Calu3 (cell line): ENCODE results near the gene FMO3. TPM values are rescaled to one million over a fixed set of nuclear protein-coding genes. Genes with fewer than 3 reads are reported as not detected.
A peak's percentile ranks its signal among the peaks of the same experiment; 100 is the strongest.

Experiments used
- BruUV-seq: library from RNA; stranded (reverse); fragments of 400-500 nt; replicated peaks from 2 replicates; lab custom pipeline; 2021; lab: Mats Ljungman, UMichigan
- CTCF ChIA-PET: fragments of 300-600 bp; sonication (Branson Sonifier 250); formaldehyde crosslinking; loops from one replicate; lab custom pipeline; 2022; ENCODE audit warnings: antibody characterized with exemption; lab: Charles Lee
- DNase-seq: peaks from one replicate; pipeline ENCODE4 v3.0.0; 2022
- H3K27ac Mint-ChIP-seq: one replicate; pipeline ENCODE4 v1.8.0; 2022; ENCODE audit warnings: mixed read lengths; ENCODE audit not compliant: unreplicated experiment
- H3K27me3 Mint-ChIP-seq: one replicate; pipeline ENCODE4 v1.8.0; 2022; ENCODE audit warnings: mixed read lengths; ENCODE audit not compliant: unreplicated experiment
- H3K36me3 Mint-ChIP-seq: one replicate; pipeline ENCODE4 v1.8.0; 2022; ENCODE audit warnings: mild to moderate bottlenecking, moderate library complexity, mixed read lengths; ENCODE audit not compliant: insufficient read depth, unreplicated experiment
- H3K4me1 Mint-ChIP-seq: one replicate; pipeline ENCODE4 v1.8.0; 2022; ENCODE audit warnings: mild to moderate bottlenecking, low read depth, mixed read lengths; ENCODE audit not compliant: unreplicated experiment
- H3K4me3 Mint-ChIP-seq: one replicate; pipeline ENCODE4 v1.8.0; 2022; ENCODE audit warnings: mild to moderate bottlenecking, low read depth, moderate library complexity, mixed read lengths; ENCODE audit not compliant: unreplicated experiment
- H3K9me3 Mint-ChIP-seq: one replicate; pipeline ENCODE4 v1.8.0; 2022; ENCODE audit warnings: low read depth, mixed read lengths; ENCODE audit not compliant: unreplicated experiment
- CTCF ChIP-seq: fragments of 200-600 bp; IDR thresholded peaks from one replicate; pipeline ENCODE4 v1.8.0; 2022; ENCODE audit warnings: antibody characterized with exemption; ENCODE audit not compliant: unreplicated experiment
- intact Hi-C: fragments of 100-400 bp; cut with micrococcal nuclease; formaldehyde crosslinking; loops from one replicate; pipeline ENCODE4 v1.10.0; 2022; ENCODE audit not compliant: unreplicated experiment
- total RNA-seq: library from RNA; stranded (reverse); gene quantifications from 2 replicates; pipeline ENCODE4 v1.2.3, GENCODE V29; 2022

Gene FMO3
- total RNA-seq, 1 experiment from 2014 or later, result not detected

DNA sequence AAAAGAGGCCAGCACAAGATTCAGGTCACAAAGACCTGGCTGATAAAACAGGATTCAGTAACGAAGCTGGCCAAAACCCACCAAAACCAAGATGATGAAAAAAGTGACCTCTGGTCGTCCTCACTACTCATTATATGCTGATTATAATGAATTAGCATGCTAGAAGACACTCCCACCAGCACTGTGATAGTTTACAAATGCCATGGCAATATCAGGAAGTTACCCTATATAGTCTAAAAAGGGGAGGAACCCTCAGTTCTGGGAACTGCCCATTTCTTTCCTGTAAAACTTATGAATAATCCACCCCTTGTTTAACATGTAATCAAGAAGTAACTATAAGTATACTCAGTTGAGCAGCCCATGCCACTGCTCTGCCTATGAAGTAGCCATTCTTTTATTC lies 68.4 kb downstream of the FMO3 start:
- Mint-ChIP-seq H3K36me3 (no peaks in the 10 kb centered on the region), H3K9me3 (peaks cover 5% of the 10 kb centered on the region), H3K27me3 (no peaks in the 10 kb centered on the region), H3K4me3 (no peak overlapping the region), H3K27ac (no peak overlapping the region), H3K4me1 (peaks cover 24% of the 10 kb centered on the region)
- TF ChIP-seq CTCF, result no peak
- CTCF ChIA-PET, result no interaction called here
- intact Hi-C loops, result no loop called here
- no peak for DNase-seq
- no TSS peak for BruUV-seq

GRCh38 chr1:171160211-171160610 lies 69.5 kb downstream of the FMO3 start:
- Mint-ChIP-seq H3K4me3 (no peak overlapping the region), H3K27ac (peak overlapping the region; percentile 74)

GRCh38 chr1:171160639-171161354 lies 70.1 kb downstream of the FMO3 start:
- H3K27ac Mint-ChIP-seq, result peak overlapping the region; percentile 74
- DNase-seq, result no peak
- no peaks in the 10 kb centered on the region for H3K27me3 Mint-ChIP-seq
- intact Hi-C loops, result no loop called here
- CTCF ChIA-PET, result no interaction called here
- peaks cover 5% of the 10 kb centered on the region for H3K9me3 Mint-ChIP-seq
- H3K4me3 Mint-ChIP-seq, result no peak overlapping the region
- H3K36me3 Mint-ChIP-seq, result no peaks in the 10 kb centered on the region
- BruUV-seq, result no TSS peak
- H3K4me1 Mint-ChIP-seq, result peaks cover 24% of the 10 kb centered on the region
- TF ChIP-seq CTCF, result no peak

More at GRCh38 chr1:171160211-171160610, 69.5 kb downstream of the FMO3 start:
- H3K9me3 Mint-ChIP-seq, result peaks cover 5% of the 10 kb centered on the region
- H3K36me3 Mint-ChIP-seq, result no peaks in the 10 kb centered on the region
- no peaks in the 10 kb centered on the region for H3K27me3 Mint-ChIP-seq
- CTCF ChIA-PET, result no interaction called here
- no TSS peak for BruUV-seq
- intact Hi-C loops, result no loop called here
- peaks cover 24% of the 10 kb centered on the region for H3K4me1 Mint-ChIP-seq
- no peak for TF ChIP-seq CTCF
- DNase-seq, result peak; percentile 11

GRCh38 chr1:171161431-171161830 lies 70.7 kb downstream of the FMO3 start:
- Mint-ChIP-seq H3K27ac (peak overlapping the region; percentile 62), H3K4me3 (no peak overlapping the region)

More at GRCh38 chr1:171161431-171161830, 70.7 kb downstream of the FMO3 start:
- no peaks in the 10 kb centered on the region for H3K36me3 Mint-ChIP-seq
- H3K9me3 Mint-ChIP-seq, result peaks cover 5% of the 10 kb centered on the region
- TF ChIP-seq CTCF, result no peak
- no TSS peak for BruUV-seq
- peaks cover 24% of the 10 kb centered on the region for H3K4me1 Mint-ChIP-seq
- CTCF ChIA-PET, result no interaction called here
- no peaks in the 10 kb centered on the region for H3K27me3 Mint-ChIP-seq
- intact Hi-C loops, result no loop called here
- DNase-seq, result no peak
